ENCODE data around the gene PFDN4. TPM values are rescaled to one million over a fixed set of nuclear protein-coding genes. Genes with fewer than 3 reads are reported as not detected.

Gene PFDN4
- total RNA-seq, 1 experiment from 2014 or later = 90.1 TPM

- no peak for TF ChIP-seq MAX (CRISPR knock-in tag; IDR thresholded peaks at IDR 0.05)
- TF ChIP-seq ZNF396 (CRISPR knock-in tag; IDR thresholded peaks at IDR 0.05; ENCODE audit: borderline replicate concordance) = no peak
- no peak for TF ChIP-seq IRF2 (CRISPR knock-in tag; IDR thresholded peaks at IDR 0.05; ENCODE audit: borderline replicate concordance, low read depth)
- no peak for TF ChIP-seq GRHL2 (CRISPR knock-in tag; IDR thresholded peaks at IDR 0.05; ENCODE audit: insufficient replicate concordance, severe bottlenecking)
- no peak for TF ChIP-seq TCF7 (CRISPR knock-in tag; IDR thresholded peaks at IDR 0.05; ENCODE audit: low read depth)
- no peak for TF ChIP-seq GTF2I (CRISPR knock-in tag; conservative IDR thresholded peaks at IDR 0.05)
- TF ChIP-seq ERG (CRISPR knock-in tag; IDR thresholded peaks at IDR 0.05) = no peak
Measured at GRCh38 chr20:54201268-54201846, 6.5 kb upstream of the PFDN4 start (continued).

GRCh38 chr20:54203281-54203680 lies 4.6 kb upstream of the PFDN4 start:
- no peaks in the 10 kb centered on the region for H3K36me3 Mint-ChIP-seq
- ATAC-seq (no peak), DNase-seq (ENCODE audit: low spot score) (no peak)
- H3K9me3 Mint-ChIP-seq = no peaks in the 10 kb centered on the region
- H3K4me3 Mint-ChIP-seq = no peak overlapping the region
- H3K4me1 Mint-ChIP-seq = peaks cover 18% of the 10 kb centered on the region
- CTCF ChIA-PET = no interaction called here
- H3K27ac Mint-ChIP-seq = no peak overlapping the region
- H3K27me3 Mint-ChIP-seq (ENCODE audit: low read depth) = no peaks in the 10 kb centered on the region
- no peak for TF ChIP-seq ZNF121 (CRISPR knock-in tag; IDR thresholded peaks at IDR 0.05)
- TF ChIP-seq FOXK1 (CRISPR knock-in tag; IDR thresholded peaks at IDR 0.05) = no peak
- TF ChIP-seq ZNF532 (CRISPR knock-in tag; IDR thresholded peaks at IDR 0.05; ENCODE audit: borderline replicate concordance) = no peak
- no peak for TF ChIP-seq E2F1 (CRISPR knock-in tag; IDR thresholded peaks at IDR 0.05)
- no peak for TF ChIP-seq ZMAT4 (CRISPR knock-in tag; IDR thresholded peaks at IDR 0.05)
- no peak for TF ChIP-seq AR (CRISPR knock-in tag; IDR thresholded peaks at IDR 0.05)
- no peak for TF ChIP-seq ATF1 (CRISPR knock-in tag; IDR thresholded peaks at IDR 0.05)
- no peak for TF ChIP-seq NR1H2 (CRISPR knock-in tag; IDR thresholded peaks at IDR 0.05)
- no peak for TF ChIP-seq CBFB (CRISPR knock-in tag; IDR thresholded peaks at IDR 0.05; ENCODE audit: low read depth)
- TF ChIP-seq RORB (CRISPR knock-in tag; IDR thresholded peaks at IDR 0.05) = no peak
- TF ChIP-seq ZNF281 (CRISPR knock-in tag; IDR thresholded peaks at IDR 0.05) = no peak
- TF ChIP-seq FOXJ3 (CRISPR knock-in tag; IDR thresholded peaks at IDR 0.05; ENCODE audit: borderline replicate concordance) = no peak
- TF ChIP-seq E2F4 (CRISPR knock-in tag; IDR thresholded peaks at IDR 0.05; ENCODE audit: borderline replicate concordance, low read depth) = no peak
- POLR2A ChIA-PET = no interaction called here

All from WTC11 (cell line).